BLaER1 treated with 17β-estradiol and CSF1 and Interleukin-3, amounts not matched to agents 10 nM and 100 nM (cell line): ENCODE results near the gene STMN3.

Experiments used
- H3K27ac ChIP-seq, 11 experiments: shearing (Covaris generic); formaldehyde crosslinking; 2 replicates each; pipeline ENCODE4 v1.8.1; 2022
- H3K27me3 ChIP-seq, 11 experiments: shearing (Covaris generic); formaldehyde crosslinking; 2 replicates each; pipeline ENCODE4 v1.8.1; 2022
- H3K36me3 ChIP-seq, 11 experiments: shearing (Covaris generic); formaldehyde crosslinking; 2 replicates each; pipeline ENCODE4 v1.8.1; 2022
- H3K4me1 ChIP-seq, 10 experiments: shearing (Covaris generic); formaldehyde crosslinking; 2 replicates each; pipeline ENCODE4 v1.8.1; 2022
- H3K4me2 ChIP-seq, 11 experiments: shearing (Covaris generic); formaldehyde crosslinking; 2 replicates each; pipeline ENCODE4 v1.8.1; 2022
- H3K4me3 ChIP-seq, 10 experiments: shearing (Covaris generic); formaldehyde crosslinking; 2 replicates each; pipeline ENCODE4 v1.8.1; 2022
- H3K9ac ChIP-seq, 11 experiments: shearing (Covaris generic); formaldehyde crosslinking; 2 replicates each; pipeline ENCODE4 v1.8.1; 2022
- H3K9me3 ChIP-seq, 11 experiments: shearing (Covaris generic); formaldehyde crosslinking; replicated peaks in 1 of 11; 2 replicates each; pipeline ENCODE4 v1.8.1; 2022
- H4K20me1 ChIP-seq, 11 experiments: shearing (Covaris generic); formaldehyde crosslinking; 2 replicates each; pipeline ENCODE4 v1.8.1; 2022
- Cebpa-rat ChIP-seq, 11 experiments: shearing (Covaris generic); IDR thresholded peaks; 2 replicates each; pipeline ENCODE4 v1.8.1; 2022

STMN3 gene

DNA sequence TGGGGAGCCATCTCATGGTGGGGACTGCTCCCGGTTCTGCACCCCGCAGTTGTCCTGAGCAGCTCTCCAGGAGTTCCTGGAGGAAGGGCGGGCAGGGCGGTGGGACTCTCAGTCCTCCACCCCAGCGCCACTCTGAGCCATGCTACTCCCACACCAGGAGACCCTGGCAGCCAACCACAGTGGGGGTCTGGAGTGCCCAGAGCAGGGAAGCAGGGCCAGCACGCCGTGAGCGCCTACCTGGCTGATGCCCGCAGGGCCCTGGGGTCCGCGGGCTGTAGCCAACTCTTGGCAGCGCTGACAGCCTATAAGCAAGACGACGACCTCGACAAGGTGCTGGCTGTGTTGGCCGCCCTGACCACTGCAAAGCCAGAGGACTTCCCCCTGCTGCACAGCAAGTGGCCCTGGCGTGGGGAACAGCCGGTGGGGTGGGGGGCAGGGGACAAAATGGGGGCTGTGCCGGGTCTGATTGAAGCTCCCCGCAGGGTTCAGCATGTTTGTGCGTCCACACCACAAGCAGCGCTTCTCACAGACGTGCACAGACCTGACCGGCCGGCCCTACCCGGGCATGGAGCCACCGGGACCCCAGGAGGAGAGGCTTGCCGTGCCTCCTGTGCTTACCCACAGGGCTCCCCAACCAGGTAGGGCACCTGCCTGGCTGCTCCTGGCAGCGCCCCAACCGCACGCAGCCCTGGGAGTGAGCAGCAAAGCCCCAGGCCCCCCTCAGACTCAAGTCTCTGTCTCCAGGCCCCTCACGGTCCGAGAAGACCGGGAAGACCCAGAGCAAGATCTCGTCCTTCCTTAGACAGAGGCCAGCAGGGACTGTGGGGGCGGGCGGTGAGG lies 41.6 kb upstream of the STMN3 start:
- Histone ChIP-seq H4K20me1 (peaks cover 27 to 83% (median 61%) of the 10 kb centered on the region in 11 experiments), H3K27ac (peak overlapping the region in 3 of 11 experiments; percentile 57 to 61 (median 59); a peak in 4 of 22 replicates), H3K4me3 (no peak overlapping the region), H3K9ac (peak overlapping the region in 2 of 11 experiments; percentile 59 to 75; a peak in 1 of 22 replicates), H3K36me3 (peaks cover 0 to 23% (median 5%) of the 10 kb centered on the region in 11 experiments; a peak in 10 of 22 replicates), H3K27me3 (no peaks in the 10 kb centered on the region), H3K4me1 (peaks cover 59 to 70% (median 65%) of the 10 kb centered on the region in 10 experiments), H3K9me3 (no peaks in the 10 kb centered on the region), H3K4me2 (no peak overlapping the region)
- TF ChIP-seq Cebpa-rat (IDR thresholded peaks at IDR 0.05) = no peak

DNA sequence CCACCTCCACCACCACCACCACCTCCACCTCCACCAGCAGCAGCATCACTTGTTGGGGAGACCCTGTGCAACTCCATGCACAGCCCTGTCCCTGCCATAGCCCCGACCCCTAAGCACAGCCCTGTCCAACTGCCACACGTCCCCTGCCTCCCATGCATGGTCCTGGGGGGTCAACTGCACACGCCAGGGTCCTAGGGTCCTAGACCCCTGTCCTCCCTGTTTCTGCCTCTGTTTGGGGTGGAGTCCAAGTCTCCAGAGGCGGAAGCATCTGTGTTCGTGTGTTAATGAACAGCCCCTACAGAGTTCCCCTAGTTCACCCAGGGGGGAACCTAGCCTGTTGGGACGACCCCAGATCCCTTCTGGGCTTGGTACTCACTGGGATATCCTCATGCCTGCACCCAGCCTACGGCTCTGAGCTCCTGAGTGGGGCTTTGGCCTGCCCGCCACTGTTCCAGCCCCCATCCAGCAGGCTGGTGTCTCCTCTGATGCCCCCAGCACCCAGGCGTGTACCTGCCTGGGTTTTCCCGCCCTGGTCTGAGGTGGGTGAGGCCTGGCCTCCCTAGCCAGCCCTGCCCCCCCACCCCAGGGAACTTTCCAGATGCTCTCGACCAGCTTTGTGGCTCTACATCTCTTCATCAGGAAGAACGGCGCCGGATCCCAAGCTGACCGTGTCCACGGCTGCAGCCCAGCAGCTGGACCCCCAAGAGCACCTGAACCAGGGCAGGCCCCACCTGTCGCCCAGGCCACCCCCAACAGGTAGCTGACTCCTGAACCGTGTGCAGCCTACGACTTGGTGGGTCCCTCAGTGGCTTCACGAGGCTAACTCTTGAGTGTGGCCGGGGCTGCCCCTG lies 40.7 kb upstream of the STMN3 start:
- Histone ChIP-seq H3K36me3 (peaks cover 0 to 23% (median 5%) of the 10 kb centered on the region in 11 experiments; a peak in 9 of 22 replicates), H4K20me1 (peaks cover 21 to 81% (median 52%) of the 10 kb centered on the region in 11 experiments), H3K27ac (no peak overlapping the region)

DNA sequence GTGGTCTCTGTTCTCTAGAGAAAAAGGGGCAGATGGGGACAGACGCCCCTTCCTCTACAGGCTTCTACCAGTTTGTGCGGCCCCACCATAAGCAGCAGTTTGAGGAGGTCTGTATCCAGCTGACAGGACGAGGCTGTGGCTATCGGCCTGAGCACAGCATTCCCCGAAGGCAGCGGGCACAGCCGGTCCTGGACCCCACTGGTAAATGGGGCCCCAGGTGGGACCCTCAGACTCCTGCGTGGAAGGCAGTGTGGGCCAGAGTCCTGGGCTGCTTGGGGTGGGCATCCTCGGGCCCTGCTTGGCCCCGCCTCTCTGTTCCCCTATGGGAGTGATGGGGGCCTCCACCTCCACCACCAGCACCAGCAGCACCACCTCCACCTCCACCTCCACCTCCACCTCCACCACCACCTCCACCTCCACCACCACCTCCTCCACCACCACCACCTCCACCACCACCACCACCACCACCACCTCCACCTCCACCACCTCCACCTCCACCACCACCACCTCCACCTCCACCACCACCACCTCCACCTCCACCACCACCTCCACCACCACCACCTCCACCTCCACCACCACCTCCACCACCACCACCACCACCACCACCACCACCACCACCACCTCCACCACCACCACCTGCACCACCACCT lies 40.0 kb upstream of the STMN3 start:
- Histone ChIP-seq H3K4me2 (no peak overlapping the region), H3K36me3 (peaks cover 0 to 23% (median 5%) of the 10 kb centered on the region in 11 experiments; a peak in 9 of 22 replicates), H3K4me1 (peaks cover 47 to 59% (median 54%) of the 10 kb centered on the region in 10 experiments), H3K9me3 (no peaks in the 10 kb centered on the region), H3K9ac (no peak overlapping the region), H4K20me1 (peaks cover 13 to 73% (median 45%) of the 10 kb centered on the region in 11 experiments), H3K27me3 (no peaks in the 10 kb centered on the region), H3K27ac (no peak overlapping the region), H3K4me3 (no peak overlapping the region)
- TF ChIP-seq Cebpa-rat (IDR thresholded peaks at IDR 0.05) = no peak

More for the DNA sequence above, 40.7 kb upstream of the STMN3 start:
- Histone ChIP-seq H3K9ac (no peak overlapping the region), H3K27me3 (no peaks in the 10 kb centered on the region), H3K4me3 (no peak overlapping the region), H3K4me2 (no peak overlapping the region), H3K4me1 (peaks cover 52 to 61% (median 57%) of the 10 kb centered on the region in 10 experiments), H3K9me3 (no peaks in the 10 kb centered on the region)
- no peak for TF ChIP-seq Cebpa-rat (IDR thresholded peaks at IDR 0.05)

DNA sequence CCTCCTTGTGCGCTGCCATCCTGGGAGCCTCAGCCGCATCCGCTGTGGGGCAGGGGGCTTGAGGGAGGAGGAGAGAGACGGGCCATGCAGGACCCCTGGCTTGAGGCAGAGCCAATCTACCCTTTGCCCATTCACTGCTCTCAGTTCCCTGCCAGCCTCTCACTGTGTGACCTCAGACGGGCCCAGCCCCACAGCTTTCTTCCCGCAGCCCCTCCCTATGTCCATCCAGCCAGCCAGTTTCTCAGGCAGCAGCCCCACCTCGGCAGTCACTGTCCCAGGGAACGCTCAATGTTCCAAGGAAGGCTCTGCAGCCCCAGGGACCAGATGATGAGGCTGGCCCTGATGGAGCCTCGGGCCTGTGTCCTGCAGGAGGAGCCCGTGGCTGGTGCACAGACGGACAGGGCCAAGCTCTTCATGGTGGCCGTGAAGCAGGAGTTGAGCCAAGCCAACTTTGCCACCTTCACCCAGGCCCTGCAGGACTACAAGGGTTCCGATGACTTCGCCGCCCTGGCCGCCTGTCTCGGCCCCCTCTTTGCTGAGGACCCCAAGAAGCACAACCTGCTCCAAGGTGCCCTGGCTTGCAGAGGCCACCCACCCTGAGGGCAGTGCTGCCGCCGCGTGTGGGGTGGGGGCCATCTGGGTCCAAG lies 39.3 kb upstream of the STMN3 start:
- H3K27ac ChIP-seq = no peak overlapping the region
- H3K4me2 ChIP-seq = peak overlapping the region in 9 of 11 experiments; percentile 23 to 66 (median 58); a peak in 13 of 22 replicates
- H3K27me3 ChIP-seq = no peaks in the 10 kb centered on the region
- peaks cover 46 to 59% (median 52%) of the 10 kb centered on the region in 10 experiments for H3K4me1 ChIP-seq
- H4K20me1 ChIP-seq = peaks cover 7 to 67% (median 38%) of the 10 kb centered on the region in 11 experiments; a peak in 21 of 22 replicates
- peaks cover 0 to 23% (median 5%) of the 10 kb centered on the region in 11 experiments; a peak in 9 of 22 replicates for H3K36me3 ChIP-seq
- no peak for TF ChIP-seq Cebpa-rat (IDR thresholded peaks at IDR 0.05)
- no peaks in the 10 kb centered on the region for H3K9me3 ChIP-seq
- no peak overlapping the region; a peak in 1 of 22 replicates for H3K9ac ChIP-seq
- H3K4me3 ChIP-seq = no peak overlapping the region

DNA sequence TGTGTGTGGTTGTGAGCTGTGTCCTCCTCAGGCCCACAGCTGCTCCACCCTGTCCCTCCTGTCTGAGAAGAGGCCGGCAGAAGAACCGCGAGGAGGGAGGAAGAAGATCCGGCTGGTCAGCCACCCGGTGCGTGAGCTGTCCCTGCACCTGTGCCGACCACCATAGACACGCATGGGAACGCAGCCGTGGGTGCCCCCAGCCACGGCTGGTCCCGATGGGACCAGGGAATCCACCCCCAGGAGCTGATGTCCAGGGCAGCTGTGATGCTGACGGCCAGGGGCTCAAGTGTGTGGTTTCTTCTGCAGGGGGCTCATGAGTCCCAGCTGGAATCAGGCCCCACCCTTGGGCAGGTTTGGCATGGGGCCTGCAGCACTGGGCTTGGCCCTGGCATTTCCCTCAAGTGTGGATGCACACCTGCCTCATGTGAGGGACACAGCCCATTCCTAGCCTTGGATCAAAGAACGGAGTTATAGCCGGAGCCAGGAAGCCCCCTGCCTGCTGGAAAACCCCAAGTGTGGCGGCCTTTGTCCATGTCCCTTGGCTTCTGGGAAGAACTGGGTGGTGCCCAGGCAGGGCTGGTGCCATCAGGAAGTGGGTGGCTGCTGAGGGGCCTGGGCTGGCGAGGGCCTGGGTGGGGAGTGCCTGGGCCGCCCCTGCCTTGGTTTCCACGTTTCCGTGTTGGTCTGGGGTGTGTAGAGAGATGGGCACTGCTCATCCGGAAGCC lies 38.6 kb upstream of the STMN3 start:
- peak overlapping the region; percentile 23 to 66 (median 54); a peak in 21 of 22 replicates for H3K4me2 ChIP-seq
- H3K36me3 ChIP-seq = peaks cover 0 to 23% (median 5%) of the 10 kb centered on the region in 11 experiments; a peak in 9 of 22 replicates
- H3K27me3 ChIP-seq = no peaks in the 10 kb centered on the region
- H3K27ac ChIP-seq = no peak overlapping the region
- no peak for TF ChIP-seq Cebpa-rat (IDR thresholded peaks at IDR 0.05)
- H3K9me3 ChIP-seq = no peaks in the 10 kb centered on the region
- peaks cover under 1 to 60% (median 31%) of the 10 kb centered on the region in 11 experiments; a peak in 21 of 22 replicates for H4K20me1 ChIP-seq
- H3K9ac ChIP-seq = peak overlapping the region in 4 of 11 experiments; percentile 3 to 50 (median 34); a peak in 4 of 22 replicates
- H3K4me3 ChIP-seq = no peak overlapping the region
- peaks cover 46 to 59% (median 52%) of the 10 kb centered on the region in 10 experiments for H3K4me1 ChIP-seq

DNA sequence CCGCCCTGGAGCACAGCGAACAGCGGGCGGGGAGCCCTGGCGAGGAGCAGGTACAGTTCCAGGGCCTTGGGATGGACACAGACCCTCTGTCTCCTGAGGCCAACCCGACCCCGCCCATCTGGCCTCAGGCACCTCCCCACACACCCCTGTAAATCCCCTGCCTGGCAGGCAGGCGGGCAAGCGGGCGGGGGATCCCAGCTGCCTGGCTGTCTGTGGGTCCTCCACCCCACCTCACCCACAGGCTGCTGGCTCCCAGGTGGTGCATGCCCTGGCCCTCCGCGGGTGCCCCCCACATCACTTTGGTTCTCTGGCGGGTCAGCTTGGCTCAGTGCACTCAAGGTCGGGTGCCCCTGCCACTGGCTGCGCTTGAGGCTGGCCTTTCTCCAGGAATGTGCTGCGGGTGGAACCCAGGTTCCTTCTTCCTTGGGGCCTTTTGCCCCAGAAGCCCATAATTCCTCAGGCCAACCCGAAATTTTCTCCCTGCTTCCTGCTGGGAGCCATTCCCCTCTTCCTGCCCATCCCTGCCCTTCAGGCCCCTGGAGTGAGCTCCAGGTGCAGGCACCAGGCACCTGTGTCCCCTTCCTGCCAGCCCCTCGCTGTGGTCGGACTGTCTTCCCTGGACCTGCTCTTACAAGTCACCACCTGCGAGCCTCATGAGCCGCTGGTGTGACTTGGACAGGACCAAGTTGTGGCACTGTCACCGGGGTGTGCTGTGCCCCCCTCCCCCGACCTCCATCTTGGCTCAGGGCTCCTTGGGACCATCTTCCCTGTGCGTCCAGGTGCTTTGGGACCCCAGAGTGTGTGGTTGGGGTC lies 37.9 kb upstream of the STMN3 start:
- Histone ChIP-seq H3K27me3 (no peaks in the 10 kb centered on the region), H3K4me1 (peaks cover 46 to 59% (median 52%) of the 10 kb centered on the region in 10 experiments), H3K4me3 (no peak overlapping the region), H3K9me3 (no peaks in the 10 kb centered on the region), H3K36me3 (peaks cover 0 to 23% (median 5%) of the 10 kb centered on the region in 11 experiments; a peak in 9 of 22 replicates), H3K4me2 (peak overlapping the region; percentile 23 to 66 (median 54); a peak in 20 of 22 replicates), H3K27ac (no peak overlapping the region; a peak in 1 of 22 replicates), H4K20me1 (peaks cover 0 to 58% (median 27%) of the 10 kb centered on the region in 11 experiments; a peak in 17 of 22 replicates), H3K9ac (peak overlapping the region in 4 of 11 experiments; percentile 3 to 50 (median 34); a peak in 6 of 22 replicates)
- no peak for TF ChIP-seq Cebpa-rat (IDR thresholded peaks at IDR 0.05)
